K562 (cell line): ENCODE measurements around the gene BCL2L13. TPM values are rescaled to one million over a fixed set of nuclear protein-coding genes. Genes with fewer than 3 reads are reported as not detected.
A peak's percentile ranks its signal among the peaks of the same experiment; 100 is the strongest.

Source experiments
- ATAC-seq: fragments of 200-7000 bp; cut with Tn5 transposase; 3 replicates; pipeline ENCODE4 v1.9.1; 2020; ENCODE audit warnings: moderate library complexity
- BruUV-seq: library from RNA; stranded (reverse); fragments of 400-500 nt; replicated peaks from 2 replicates; lab custom pipeline; 2021; lab: Mats Ljungman, UMichigan
- CTCF ChIA-PET: fragments of 300-600 bp; formaldehyde crosslinking; extraction: SDS; loops from one replicate; lab custom pipeline; 2021; ENCODE audit warnings: low intra/inter-chr PET ratio; lab: Yijun Ruan, JAX
- POLR2A ChIA-PET: fragments of 300-600, 350-650 bp; sonication (Branson Sonifier 250); formaldehyde crosslinking; extraction: SDS; loops from one replicate; lab custom pipeline; 2021; ENCODE audit warnings: antibody characterized with exemption, inconsistent platforms; lab: Yijun Ruan, JAX
- DNase-seq, 4 experiments: peaks; one replicate each; pipeline versions ENCODE4 v3.0.0 to v3.0.0-alpha.2; 2011 to 2018; ENCODE audit warnings: low spot score in 3 of 4, mixed read lengths in 3 of 4; ENCODE audit errors: extremely low read depth in 1 of 4
- FAIRE-seq: peaks from 2 replicates; lab custom pipeline; 2011; peaks lifted over from hg19 to GRCh38; lab: Jason Lieb, UNC
- H2AFZ ChIP-seq: 2 replicates; pipeline ENCODE4 v1.6.0; 2011; ENCODE audit warnings: low read depth, low read length, control low read depth, inconsistent platforms
- H3K27ac ChIP-seq: fragments of 200-600 bp; 3 replicates; pipeline ENCODE4 v1.8.0; 2011; ENCODE audit warnings: low read depth, mild to moderate bottlenecking, control low read depth, inconsistent platforms, low read length, moderate library complexity, mixed read lengths; ENCODE audit errors: extremely low read depth
- H3K27me3 ChIP-seq, 2 experiments: fragments of 300-600 bp in 1 of 2; 2 replicates in 1 of 2; 3 replicates in 1 of 2; pipeline versions ENCODE4 v1.6.0 to v1.8.0; 2011; ENCODE audit warnings: inconsistent platforms in 2 of 2, low read length in 2 of 2, mild to moderate bottlenecking in 1 of 2, mixed read lengths in 1 of 2, moderate library complexity in 1 of 2; ENCODE audit not compliant: control insufficient read depth in 2 of 2, insufficient read depth in 2 of 2
- H3K36me3 ChIP-seq: fragments of 300-600 bp; 3 replicates; pipeline ENCODE4 v1.8.0; 2011; ENCODE audit warnings: mild to moderate bottlenecking, low read length, inconsistent platforms; ENCODE audit not compliant: control insufficient read depth, insufficient read depth
- H3K4me1 ChIP-seq, 2 experiments: fragments of 200-600 bp in 1 of 2; replicated peaks in 1 of 2; 2 replicates in 1 of 2; 3 replicates in 1 of 2; pipeline versions ENCODE4 v1.5.1 to v1.8.0; 2011; ENCODE audit warnings: inconsistent platforms in 2 of 2, low read length in 2 of 2, mild to moderate bottlenecking in 1 of 2, mixed read lengths in 1 of 2, moderate library complexity in 1 of 2; ENCODE audit not compliant: control insufficient read depth in 2 of 2, insufficient read depth in 2 of 2
- H3K4me2 ChIP-seq: 2 replicates; pipeline ENCODE4 v1.6.1; 2011; ENCODE audit warnings: low read length, control low read depth, inconsistent platforms, mixed read lengths; ENCODE audit not compliant: insufficient read depth
- H3K4me3 ChIP-seq: fragments of 200-600 bp; sonication (generic), shearing (Covaris generic); 2 replicates; pipeline ENCODE4 v1.5.1; 2016; ENCODE audit warnings: control low read depth, inconsistent platforms
- H3K79me2 ChIP-seq: fragments of 200-600 bp; 3 replicates; pipeline ENCODE4 v1.8.0; 2011; ENCODE audit warnings: low read length, inconsistent platforms; ENCODE audit not compliant: control insufficient read depth, insufficient read depth
- H3K9ac ChIP-seq, 2 experiments: 2 replicates each; pipeline versions ENCODE4 v1.6.0 to v1.6.1; 2011; ENCODE audit warnings: low read depth in 2 of 2, low read length in 2 of 2, control low read depth in 1 of 2, inconsistent platforms in 1 of 2, mild to moderate bottlenecking in 1 of 2, mixed read lengths in 1 of 2; ENCODE audit not compliant: insufficient read depth in 1 of 2
- H3K9me1 ChIP-seq: one replicate; pipeline ENCODE4 v1.6.0; 2011; ENCODE audit warnings: inconsistent platforms, mild to moderate bottlenecking, low read length, moderate library complexity; ENCODE audit not compliant: control insufficient read depth, insufficient read depth
- H3K9me3 ChIP-seq: replicated peaks from 2 replicates; pipeline ENCODE4 v1.5.1; 2011; ENCODE audit warnings: low read depth, low read length, inconsistent platforms; ENCODE audit not compliant: control insufficient read depth, insufficient read depth
- H4K20me1 ChIP-seq: replicated peaks from 2 replicates; pipeline ENCODE4 v1.6.1; 2011; ENCODE audit warnings: low read length, inconsistent platforms, mixed read lengths; ENCODE audit not compliant: control insufficient read depth, insufficient read depth
- ARHGAP35 ChIP-seq: fragments of 450-650 bp; IDR thresholded peaks from 2 replicates; pipeline ENCODE4 v1.6.1; 2018; ENCODE audit not compliant: partially characterized antibody
- BACH1 ChIP-seq: fragments of 200-800 bp; sonication (Bioruptor generic); IDR thresholded peaks from 2 replicates; pipeline ENCODE4 v1.6.1; 2016; ENCODE audit warnings: missing genetic modification characterization, missing compliant biosample characterization
- ILK ChIP-seq: fragments of 450-650 bp; IDR thresholded peaks from 2 replicates; pipeline ENCODE4 v1.6.1; 2016; ENCODE audit warnings: missing genetic modification characterization, low read depth, mild to moderate bottlenecking, missing compliant biosample characterization, moderate library complexity, borderline replicate concordance
- PRPF4 ChIP-seq: fragments of 200-400 bp; formaldehyde crosslinking; IDR thresholded peaks from one replicate; pipeline ENCODE4 v1.6.1; 2017; ENCODE audit warnings: low read length, low read depth, mild to moderate bottlenecking; ENCODE audit not compliant: insufficient read depth, poor library complexity, severe bottlenecking
- PTBP1 ChIP-seq: fragments of 200-400 bp; formaldehyde crosslinking; IDR thresholded peaks from 2 replicates; pipeline ENCODE4 v1.6.1; 2017; ENCODE audit warnings: low read depth, low read length
- RBM39 ChIP-seq: fragments of 200-400 bp; formaldehyde crosslinking; optimal IDR thresholded peaks from 2 replicates; pipeline ENCODE3; 2018; ENCODE audit warnings: low read depth, low read length
- RFX7 ChIP-seq: fragments of 250-450 bp; sonication (Bioruptor Pico); IDR thresholded peaks from 2 replicates; pipeline ENCODE4 v1.5.1; 2021; ENCODE audit warnings: mild to moderate bottlenecking
- SNRNP70 ChIP-seq: fragments of 200-400 bp; formaldehyde crosslinking; optimal IDR thresholded peaks from 2 replicates; pipeline ENCODE3; 2017; ENCODE audit warnings: low read depth, low read length
- SRSF1 ChIP-seq: fragments of 200-400 bp; formaldehyde crosslinking; IDR thresholded peaks from 2 replicates; pipeline ENCODE4 v1.6.1; 2017; ENCODE audit warnings: mild to moderate bottlenecking, low read depth, low read length, moderate library complexity
- TBP ChIP-seq: optimal IDR thresholded peaks from 2 replicates; pipeline ENCODE3; 2011; ENCODE audit warnings: low read depth, low read length, improper control_type of control experiment
- ZC3H8 ChIP-seq: fragments of 450-650 bp; IDR thresholded peaks from 2 replicates; pipeline ENCODE4 v1.6.1; 2017
- ZNF165 ChIP-seq: fragments of 250-450 bp; sonication (Bioruptor Pico); IDR thresholded peaks from 2 replicates; pipeline ENCODE4 v1.4.0; 2020; ENCODE audit warnings: borderline replicate concordance
- WGBS: fragments of 100-300 bp; shearing (Covaris generic); methylation state at CpG from one replicate; pipeline ENCODE4 v1.1.6; 2016; ENCODE audit warnings: low coverage, mixed read lengths; ENCODE audit not compliant: insufficient coverage; ENCODE audit errors: missing lambda C conversion rate; 5-methylcytosine and 5-hydroxymethylcytosine counted together
- in situ Hi-C: fragments of 300-500 bp; cut with MboI; formaldehyde crosslinking; loops from 4 replicates; pipeline ENCODE4 v1.15.0; 2018; ENCODE audit warnings: inconsistent platforms, mixed read lengths
- intact Hi-C: fragments of 100-400 bp; cut with micrococcal nuclease; formaldehyde crosslinking; loops from 2 replicates; pipeline ENCODE4 v1.14.2; 2022
- polyA plus RNA-seq, 8 experiments: library from polyadenylated mRNA; depleted of rRNA in 4 of 8; stranded (reverse) in 5 of 8; unstranded in 3 of 8; fragments of >200 nt; fragmentation: Nextera tagmentation in 2 of 8; fragmentation: Illumina TruSeq in 1 of 8; extraction: Ambion mirVana in 2 of 8; extraction: Trizol in 1 of 8; gene quantifications; 2 replicates each; pipeline versions ENCODE4 v1.2.1 to v1.2.3, GENCODE V29; 2011 to 2014; ENCODE audit warnings: inconsistent platforms in 1 of 8, missing spikeins in 1 of 8
- total RNA-seq, 7 experiments: library from RNA; depleted of rRNA in 6 of 7; stranded (reverse); fragments of >200 nt in 6 of 7; fragmentation: Illumina TruSeq in 2 of 7; extraction: Trizol in 2 of 7; gene quantifications; 2 replicates each; pipeline versions ENCODE4 v1.2.1 to v1.2.3, GENCODE V29; 2011 to 2021; ENCODE audit warnings: low replicate concordance in 1 of 7
- TF ChIP-seq, protein P1 (sequence below): sonication (generic); formaldehyde crosslinking; IDR thresholded peaks from 2 replicates; pipeline ENCODE4 v1.8.1; 2022; ENCODE audit warnings: missing genetic modification reagents
- TF ChIP-seq, protein P2 (sequence below): fragments of 250-450 bp; sonication (Bioruptor Pico); IDR thresholded peaks from 2 replicates; pipeline ENCODE4 v1.8.0; 2022; ENCODE audit warnings: inconsistent platforms, mild to moderate bottlenecking, moderate library complexity, borderline replicate concordance
- TF ChIP-seq, protein P3 (sequence below): sonication (generic); formaldehyde crosslinking; IDR thresholded peaks from 2 replicates; pipeline ENCODE4 v1.8.1; 2023; ENCODE audit warnings: missing genetic modification reagents, mild to moderate bottlenecking, borderline replicate concordance

Gene BCL2L13
- total and polyA plus RNA-seq, 9 of the 15 experiments (the other 6 are each of a cell fraction or from before 2014, with no cell fraction given), result 41.5 to 63.4 (median 56.5) TPM

DNA sequence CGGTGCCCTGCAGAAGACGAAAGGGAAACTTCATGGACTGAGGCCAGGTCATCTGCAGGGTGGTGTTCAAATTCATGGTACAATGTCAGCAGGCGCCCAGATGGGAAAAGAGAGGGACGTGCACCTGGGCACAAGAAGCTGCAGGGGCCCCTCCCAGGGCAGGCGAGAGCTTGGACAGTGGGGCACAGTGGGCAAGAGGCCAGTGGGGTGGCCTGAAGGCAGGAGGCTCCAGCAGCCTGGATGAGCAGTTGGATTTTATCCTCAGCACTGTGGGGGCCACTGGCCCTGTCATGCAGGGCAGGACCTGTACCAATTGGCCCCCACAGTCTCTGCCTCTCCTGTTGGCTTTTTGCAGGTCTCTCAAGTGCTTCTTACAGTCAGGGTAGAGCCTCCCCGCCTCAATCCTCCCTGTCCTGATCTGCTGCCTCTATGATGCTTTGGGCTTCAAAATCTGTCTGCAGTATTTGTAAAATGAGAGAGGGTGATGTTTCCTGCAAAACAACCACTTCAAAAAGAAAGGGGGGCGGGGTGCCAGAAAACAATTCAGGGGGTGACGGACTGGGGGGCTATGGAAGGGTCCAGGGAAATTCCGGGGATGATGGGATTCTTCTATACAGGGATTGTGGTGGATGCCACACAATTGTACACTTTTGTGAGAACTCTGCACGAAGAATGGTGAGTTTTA lies 137.4 kb downstream of the BCL2L13 start:
- no peaks in the 10 kb centered on the region for H3K9me1 ChIP-seq
- ATAC-seq (no peak), FAIRE-seq (no peak), DNase-seq (no peak)
- H4K20me1 ChIP-seq, result peaks cover 23% of the 10 kb centered on the region
- no peaks in the 10 kb centered on the region for H3K27me3 ChIP-seq
- peak overlapping the region in 1 of 2 experiments; percentile 14; a peak in 1 of 4 replicates for H3K9ac ChIP-seq
- H3K4me2 ChIP-seq, result no peak overlapping the region
- intact Hi-C loops (loop anchor here (10.0 kb wide), 1 partner anchor 289 kb away; no protein-coding TSS in a partner anchor), in situ Hi-C loops (no loop called here)
- H3K27ac ChIP-seq, result no peak overlapping the region
- CTCF ChIA-PET, result interaction anchor here (0.6 kb wide), 1 partner anchor 149 kb away, joined by 3 read pairs; no protein-coding TSS in a partner anchor
- H3K36me3 ChIP-seq, result peaks cover 15% of the 10 kb centered on the region; the same call in 2 of the 3 replicates
- no peak overlapping the region for H3K4me3 ChIP-seq
- H3K4me1 ChIP-seq, result peaks cover 23 to 76% of the 10 kb centered on the region in 2 experiments
- no peaks in the 10 kb centered on the region for H3K9me3 ChIP-seq
- H2AFZ ChIP-seq, result no peak overlapping the region
- H3K79me2 ChIP-seq, result peaks cover 30% of the 10 kb centered on the region
- 71% methylated on average over 10 of the region's 10 CpGs for WGBS
- no TSS peak for BruUV-seq
- POLR2A ChIA-PET, result interaction anchor here (7.0 kb wide), 1 partner anchor 10 kb away, joined by 54 read pairs; no protein-coding TSS in a partner anchor
- TF ChIP-seq ZC3H8, result no peak
- TF ChIP-seq TBP, result no peak
- TF ChIP-seq SRSF1, result no peak
- TF ChIP-seq ARHGAP35, result no peak
- no peak for TF ChIP-seq PRPF4
- TF ChIP-seq, protein P1, sequence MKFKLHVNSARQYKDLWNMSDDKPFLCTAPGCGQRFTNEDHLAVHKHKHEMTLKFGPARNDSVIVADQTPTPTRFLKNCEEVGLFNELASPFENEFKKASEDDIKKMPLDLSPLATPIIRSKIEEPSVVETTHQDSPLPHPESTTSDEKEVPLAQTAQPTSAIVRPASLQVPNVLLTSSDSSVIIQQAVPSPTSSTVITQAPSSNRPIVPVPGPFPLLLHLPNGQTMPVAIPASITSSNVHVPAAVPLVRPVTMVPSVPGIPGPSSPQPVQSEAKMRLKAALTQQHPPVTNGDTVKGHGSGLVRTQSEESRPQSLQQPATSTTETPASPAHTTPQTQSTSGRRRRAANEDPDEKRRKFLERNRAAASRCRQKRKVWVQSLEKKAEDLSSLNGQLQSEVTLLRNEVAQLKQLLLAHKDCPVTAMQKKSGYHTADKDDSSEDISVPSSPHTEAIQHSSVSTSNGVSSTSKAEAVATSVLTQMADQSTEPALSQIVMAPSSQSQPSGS (CRISPR knock-in tag), result no peak
- no peak for TF ChIP-seq SNRNP70
- no peak for TF ChIP-seq ZNF165 (CRISPR knock-in tag)
- no peak for TF ChIP-seq BACH1 (tag)
- no peak for TF ChIP-seq ILK
- TF ChIP-seq RFX7 (CRISPR knock-in tag), result no peak
- TF ChIP-seq RBM39, result no peak
- no peak for TF ChIP-seq PTBP1
- TF ChIP-seq, protein P2, sequence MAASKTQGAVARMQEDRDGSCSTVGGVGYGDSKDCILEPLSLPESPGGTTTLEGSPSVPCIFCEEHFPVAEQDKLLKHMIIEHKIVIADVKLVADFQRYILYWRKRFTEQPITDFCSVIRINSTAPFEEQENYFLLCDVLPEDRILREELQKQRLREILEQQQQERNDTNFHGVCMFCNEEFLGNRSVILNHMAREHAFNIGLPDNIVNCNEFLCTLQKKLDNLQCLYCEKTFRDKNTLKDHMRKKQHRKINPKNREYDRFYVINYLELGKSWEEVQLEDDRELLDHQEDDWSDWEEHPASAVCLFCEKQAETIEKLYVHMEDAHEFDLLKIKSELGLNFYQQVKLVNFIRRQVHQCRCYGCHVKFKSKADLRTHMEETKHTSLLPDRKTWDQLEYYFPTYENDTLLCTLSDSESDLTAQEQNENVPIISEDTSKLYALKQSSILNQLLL (CRISPR knock-in tag), result no peak
- TF ChIP-seq, protein P3, sequence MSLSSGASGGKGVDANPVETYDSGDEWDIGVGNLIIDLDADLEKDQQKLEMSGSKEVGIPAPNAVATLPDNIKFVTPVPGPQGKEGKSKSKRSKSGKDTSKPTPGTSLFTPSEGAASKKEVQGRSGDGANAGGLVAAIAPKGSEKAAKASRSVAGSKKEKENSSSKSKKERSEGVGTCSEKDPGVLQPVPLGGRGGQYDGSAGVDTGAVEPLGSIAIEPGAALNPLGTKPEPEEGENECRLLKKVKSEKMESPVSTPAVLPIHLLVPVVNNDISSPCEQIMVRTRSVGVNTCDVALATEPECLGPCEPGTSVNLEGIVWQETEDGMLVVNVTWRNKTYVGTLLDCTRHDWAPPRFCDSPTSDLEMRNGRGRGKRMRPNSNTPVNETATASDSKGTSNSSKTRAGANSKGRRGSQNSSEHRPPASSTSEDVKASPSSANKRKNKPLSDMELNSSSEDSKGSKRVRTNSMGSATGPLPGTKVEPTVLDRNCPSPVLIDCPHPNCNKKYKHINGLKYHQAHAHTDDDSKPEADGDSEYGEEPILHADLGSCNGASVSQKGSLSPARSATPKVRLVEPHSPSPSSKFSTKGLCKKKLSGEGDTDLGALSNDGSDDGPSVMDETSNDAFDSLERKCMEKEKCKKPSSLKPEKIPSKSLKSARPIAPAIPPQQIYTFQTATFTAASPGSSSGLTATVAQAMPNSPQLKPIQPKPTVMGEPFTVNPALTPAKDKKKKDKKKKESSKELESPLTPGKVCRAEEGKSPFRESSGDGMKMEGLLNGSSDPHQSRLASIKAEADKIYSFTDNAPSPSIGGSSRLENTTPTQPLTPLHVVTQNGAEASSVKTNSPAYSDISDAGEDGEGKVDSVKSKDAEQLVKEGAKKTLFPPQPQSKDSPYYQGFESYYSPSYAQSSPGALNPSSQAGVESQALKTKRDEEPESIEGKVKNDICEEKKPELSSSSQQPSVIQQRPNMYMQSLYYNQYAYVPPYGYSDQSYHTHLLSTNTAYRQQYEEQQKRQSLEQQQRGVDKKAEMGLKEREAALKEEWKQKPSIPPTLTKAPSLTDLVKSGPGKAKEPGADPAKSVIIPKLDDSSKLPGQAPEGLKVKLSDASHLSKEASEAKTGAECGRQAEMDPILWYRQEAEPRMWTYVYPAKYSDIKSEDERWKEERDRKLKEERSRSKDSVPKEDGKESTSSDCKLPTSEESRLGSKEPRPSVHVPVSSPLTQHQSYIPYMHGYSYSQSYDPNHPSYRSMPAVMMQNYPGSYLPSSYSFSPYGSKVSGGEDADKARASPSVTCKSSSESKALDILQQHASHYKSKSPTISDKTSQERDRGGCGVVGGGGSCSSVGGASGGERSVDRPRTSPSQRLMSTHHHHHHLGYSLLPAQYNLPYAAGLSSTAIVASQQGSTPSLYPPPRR, result no peak
